GM12878 (cell line): ENCODE measurements around the gene SRSF12. TPM values are rescaled to one million over a fixed set of nuclear protein-coding genes. Genes with fewer than 3 reads are reported as not detected.
"Not testable (repeated sequence)": the region's sequence is repeated elsewhere in the genome, so short reads cannot be mapped to it uniquely, and the experiment has no call there.

Source experiments
- ATAC-seq: fragments of 200-7000 bp; cut with Tn5 transposase; 3 replicates; pipeline ENCODE4 v1.9.1; 2020; ENCODE audit warnings: mild to moderate bottlenecking, moderate library complexity
- BruUV-seq: library from RNA; stranded (reverse); fragments of 400-500 nt; replicated peaks from 2 replicates; lab custom pipeline; 2021; lab: Mats Ljungman, UMichigan
- CTCF ChIA-PET: fragments of 300-600 bp; sonication (Branson Sonifier 250); formaldehyde crosslinking; extraction: SDS; loops from one replicate; lab custom pipeline; 2021; ENCODE audit warnings: inconsistent platforms; lab: Yijun Ruan, JAX
- POLR2A ChIA-PET: fragments of 350-600 bp; formaldehyde crosslinking; extraction: SDS; loops from one replicate; lab custom pipeline; 2021; ENCODE audit warnings: inconsistent platforms; lab: Charles Lee
- RAD21 ChIA-PET: fragments of 300-600 bp; sonication (Branson Sonifier 250); formaldehyde crosslinking; loops from one replicate; lab custom pipeline; 2023; ENCODE audit warnings: antibody characterized with exemption; ENCODE audit not compliant: unreplicated experiment; lab: Charles Lee
- SMC1A ChIA-PET: fragments of 300-600 bp; sonication (Branson Sonifier 250); formaldehyde crosslinking; loops from one replicate; lab custom pipeline; 2023; ENCODE audit not compliant: unreplicated experiment, uncharacterized antibody; lab: Charles Lee
- DNase-seq: peaks from one replicate; pipeline ENCODE4 v3.0.0-alpha.2; 2011; ENCODE audit warnings: low read depth, low spot score
- FAIRE-seq: peaks from 3 replicates; lab custom pipeline; 2011; peaks lifted over from hg19 to GRCh38; lab: Jason Lieb, UNC
- H2AFZ ChIP-seq: 2 replicates; pipeline ENCODE4 v1.6.0; 2011; ENCODE audit warnings: low read depth, low read length, control low read depth; ENCODE audit not compliant: control insufficient read depth
- H3K27ac ChIP-seq: 2 replicates; pipeline ENCODE4 v1.5.1; 2011; ENCODE audit warnings: control low read depth; ENCODE audit not compliant: control insufficient read depth, insufficient read depth
- H3K27me3 ChIP-seq, 2 experiments: replicated peaks in 1 of 2; 2 replicates each; pipeline versions ENCODE4 v1.6.0 to v1.6.1; 2011; ENCODE audit warnings: low read length in 1 of 2; ENCODE audit not compliant: control insufficient read depth in 2 of 2, insufficient read depth in 2 of 2
- H3K36me3 ChIP-seq, 2 experiments: 2 replicates each; pipeline ENCODE4 v1.5.1; 2011; ENCODE audit warnings: low read length in 1 of 2; ENCODE audit not compliant: control insufficient read depth in 2 of 2, insufficient read depth in 2 of 2
- H3K4me1 ChIP-seq: 2 replicates; pipeline ENCODE4 v1.6.1; 2011; ENCODE audit warnings: mild to moderate bottlenecking, low read length, moderate library complexity, mixed read lengths; ENCODE audit not compliant: control insufficient read depth, insufficient read depth
- H3K4me2 ChIP-seq: 2 replicates; pipeline ENCODE4 v1.6.0; 2011; ENCODE audit warnings: control low read depth; ENCODE audit not compliant: control insufficient read depth, insufficient read depth
- H3K4me3 ChIP-seq: fragments of 200-600 bp; sonication (generic); 2 replicates; pipeline ENCODE4 v1.5.1; 2016
- H3K79me2 ChIP-seq: 2 replicates; pipeline ENCODE4 v1.6.0; 2011; ENCODE audit warnings: low read length; ENCODE audit not compliant: control insufficient read depth, insufficient read depth
- H3K9ac ChIP-seq: 2 replicates; pipeline ENCODE4 v1.8.0; 2011; ENCODE audit warnings: low read length, control low read depth, mixed read lengths; ENCODE audit not compliant: control insufficient read depth, insufficient read depth
- H3K9me3 ChIP-seq: replicated peaks from 3 replicates; pipeline ENCODE4 v1.5.1; 2011; ENCODE audit warnings: mild to moderate bottlenecking, low read length; ENCODE audit not compliant: control insufficient read depth, insufficient read depth
- H4K20me1 ChIP-seq: 2 replicates; pipeline ENCODE4 v1.6.0; 2011; ENCODE audit not compliant: control insufficient read depth, insufficient read depth
- ATF3 ChIP-seq: IDR thresholded peaks from 2 replicates; pipeline ENCODE4 v1.6.1; 2011; ENCODE audit warnings: low read depth, mild to moderate bottlenecking, low read length, moderate library complexity, borderline replicate concordance; ENCODE audit errors: extremely low read depth
- EED ChIP-seq: sonication (generic); IDR thresholded peaks from 2 replicates; pipeline ENCODE4 v1.6.1; 2016; ENCODE audit warnings: antibody characterized with exemption, low read depth
- POLR2AphosphoS2 ChIP-seq: IDR thresholded peaks from 2 replicates; pipeline ENCODE4 v1.6.1; 2011; ENCODE audit warnings: low read depth, mild to moderate bottlenecking, low read length, improper control_type of control experiment, moderate library complexity
- STAT1 ChIP-seq: fragments of 450-650 bp; conservative IDR thresholded peaks from 2 replicates; pipeline ENCODE4 v1.6.1; 2014; ENCODE audit warnings: antibody characterized with exemption, mild to moderate bottlenecking
- TAF1 ChIP-seq: IDR thresholded peaks from 2 replicates; pipeline ENCODE4 v1.6.1; 2011; ENCODE audit warnings: mild to moderate bottlenecking, low read depth, low read length, borderline replicate concordance
- TARDBP ChIP-seq: IDR thresholded peaks from 2 replicates; pipeline ENCODE4 v1.6.1; 2016; ENCODE audit warnings: borderline replicate concordance
- TCF7 ChIP-seq: IDR thresholded peaks from 2 replicates; pipeline ENCODE4 v1.6.1; 2014; ENCODE audit warnings: antibody characterized with exemption, borderline replicate concordance
- ZBED1 ChIP-seq: IDR thresholded peaks from 2 replicates; pipeline ENCODE4 v1.6.1; 2016; ENCODE audit warnings: borderline replicate concordance
- WGBS: methylation state at CpG from one replicate; pipeline ENCODE4 v1.1.6; 2016; ENCODE audit warnings: low lambda C conversion rate; ENCODE audit not compliant: insufficient replicate concordance, insufficient coverage; ENCODE audit errors: missing lambda C conversion rate; 5-methylcytosine and 5-hydroxymethylcytosine counted together
- in situ Hi-C: fragments of 300-500 bp; cut with MboI; formaldehyde crosslinking; loops from 9 replicates; pipeline ENCODE4 v1.14.3; 2018; ENCODE audit warnings: mixed read lengths
- intact Hi-C: fragments of 100-400 bp; cut with micrococcal nuclease; formaldehyde crosslinking; loops from one replicate; pipeline ENCODE4 v1.14.2; 2022; ENCODE audit not compliant: unreplicated experiment
- polyA plus RNA-seq, 11 experiments: library from polyadenylated mRNA; depleted of rRNA in 4 of 11; unstranded in 6 of 11; stranded (reverse) in 5 of 11; fragments of >200 nt; fragmentation: Nextera tagmentation in 4 of 11; fragmentation: Illumina TruSeq in 1 of 11; extraction: Ambion mirVana in 4 of 11; extraction: Trizol in 1 of 11; gene quantifications; 1 replicate in 1 of 11; 2 replicates in 10 of 11; pipeline versions ENCODE4 v1.2.1 to v1.2.3, GENCODE V29; 2011 to 2016; ENCODE audit warnings: inconsistent platforms in 2 of 11, missing spikeins in 2 of 11, low read depth in 1 of 11
- total RNA-seq, 4 experiments: library from RNA; depleted of rRNA in 3 of 4; stranded (reverse); fragments of >200 nt in 3 of 4; fragmentation: Illumina TruSeq in 1 of 4; extraction: Trizol in 1 of 4; gene quantifications; 2 replicates each; pipeline versions ENCODE4 v1.2.1 to v1.2.3, GENCODE V29; 2013 to 2021

Gene SRSF12
- total and polyA plus RNA-seq, 10 of the 15 experiments (the other 5 are each of a cell fraction or from before 2014, with no cell fraction given) = 0.03 to 0.23 TPM; not detected in 8

DNA sequence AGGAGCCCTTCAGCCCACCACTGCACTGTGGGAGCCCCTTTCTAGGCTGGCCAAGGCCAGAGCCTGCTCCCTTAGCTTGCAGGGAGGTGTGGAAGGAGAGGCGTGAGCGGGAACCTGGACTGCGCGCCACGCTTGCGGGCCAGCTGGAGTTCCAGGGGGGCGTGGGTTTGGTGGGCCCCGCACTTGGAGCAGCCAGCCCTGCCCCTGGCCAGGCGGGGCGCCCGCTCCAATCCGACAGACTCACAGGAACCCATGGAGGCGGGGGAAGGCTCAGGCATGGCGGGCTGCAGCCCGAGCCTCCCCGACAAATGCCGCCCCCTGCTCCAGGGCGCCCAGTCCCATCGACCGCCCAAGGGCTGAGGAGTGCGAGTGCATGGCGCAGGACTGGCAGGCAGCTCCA lies 52.9 kb downstream of the SRSF12 start:
- intact Hi-C loops, H3K79me2 ChIP-seq, H3K9ac ChIP-seq, FAIRE-seq, in situ Hi-C loops, H3K27me3 ChIP-seq, H4K20me1 ChIP-seq, H3K4me3 ChIP-seq, RAD21 ChIA-PET, BruUV-seq, H3K36me3 ChIP-seq, H2AFZ ChIP-seq, CTCF ChIA-PET, H3K9me3 ChIP-seq, H3K4me1 ChIP-seq, POLR2A ChIA-PET, ATAC-seq, DNase-seq, H3K27ac ChIP-seq, H3K4me2 ChIP-seq: not testable (repeated sequence)
- WGBS = 75% methylated on average over 22 of the region's 22 CpGs
- SMC1A ChIA-PET = interaction anchor here (1.5 kb wide), 1 partner anchor 59 kb away, joined by 3 read pairs; no protein-coding TSS in a partner anchor

- no peak for FAIRE-seq
- 78% methylated on average over 1 of the region's 1 CpG for WGBS
- RAD21 ChIA-PET = no interaction called here
These were observed 54.0 kb downstream of the SRSF12 start for GRCh38 chr6:89063881-89064280.

More at GRCh38 chr6:89063881-89064280, 54.0 kb downstream of the SRSF12 start:
- intact Hi-C loops (no loop called here), in situ Hi-C loops (no loop called here)
- Histone ChIP-seq H3K4me1 (no peaks in the 10 kb centered on the region), H3K4me2 (no peak overlapping the region), H3K27me3 (no peaks in the 10 kb centered on the region), H3K4me3 (no peak overlapping the region), H2AFZ (no peak overlapping the region), H4K20me1 (no peaks in the 10 kb centered on the region), H3K9me3 (no peaks in the 10 kb centered on the region), H3K79me2 (no peaks in the 10 kb centered on the region), H3K36me3 (no peaks in the 10 kb centered on the region), H3K9ac (no peak overlapping the region), H3K27ac (no peak overlapping the region)
- SMC1A ChIA-PET = no interaction called here
- DNase-seq (no peak), ATAC-seq (no peak)
- BruUV-seq = no TSS peak
- no peak for TF ChIP-seq ZBED1
- no peak for TF ChIP-seq STAT1
- TF ChIP-seq POLR2AphosphoS2 = no peak
- no peak for TF ChIP-seq TAF1
- no peak for TF ChIP-seq TARDBP
- no peak for TF ChIP-seq TCF7
- no peak for TF ChIP-seq ATF3
- no peak for TF ChIP-seq EED
- CTCF ChIA-PET = no interaction called here
- POLR2A ChIA-PET = interaction anchor here (0.7 kb wide), 1 partner anchor 21 kb away, joined by 3 read pairs; no protein-coding TSS in a partner anchor
